Vagina (tissue), 2 donors: ENCODE data around the gene STX3.

ENCODE experiments used
- POLR2A ChIP-seq, 2 donors: fragments of 450-650 bp; IDR thresholded peaks; one replicate each; pipeline ENCODE4 v1.6.1; 2017; ENCODE audit warnings: antibody characterized with exemption in 2 of 2, mild to moderate bottlenecking in 2 of 2, moderate library complexity in 2 of 2
- POLR2AphosphoS5 ChIP-seq, 2 donors: sonication (generic); formaldehyde crosslinking; IDR thresholded peaks; one replicate each; pipeline ENCODE4 v1.9.0; 2017; ENCODE audit warnings: antibody characterized with exemption in 2 of 2, mild to moderate bottlenecking in 2 of 2, low read depth in 1 of 2; ENCODE audit not compliant: insufficient read depth in 1 of 2
- TF ChIP-seq, protein P1 (sequence below), 3 experiments: fragments of 450-650 bp in 2 of 3; fragments of 200-600 bp in 1 of 3; sonication (generic) in 1 of 3; IDR thresholded peaks; one replicate each; pipeline ENCODE4 v1.5.1; 2017 to 2019; ENCODE audit warnings: antibody characterized with exemption in 3 of 3, mild to moderate bottlenecking in 2 of 3, moderate library complexity in 2 of 3

GRCh38 chr11:59769111-59769510 lies 13.9 kb downstream of the STX3 start:
- TF ChIP-seq, protein P1, sequence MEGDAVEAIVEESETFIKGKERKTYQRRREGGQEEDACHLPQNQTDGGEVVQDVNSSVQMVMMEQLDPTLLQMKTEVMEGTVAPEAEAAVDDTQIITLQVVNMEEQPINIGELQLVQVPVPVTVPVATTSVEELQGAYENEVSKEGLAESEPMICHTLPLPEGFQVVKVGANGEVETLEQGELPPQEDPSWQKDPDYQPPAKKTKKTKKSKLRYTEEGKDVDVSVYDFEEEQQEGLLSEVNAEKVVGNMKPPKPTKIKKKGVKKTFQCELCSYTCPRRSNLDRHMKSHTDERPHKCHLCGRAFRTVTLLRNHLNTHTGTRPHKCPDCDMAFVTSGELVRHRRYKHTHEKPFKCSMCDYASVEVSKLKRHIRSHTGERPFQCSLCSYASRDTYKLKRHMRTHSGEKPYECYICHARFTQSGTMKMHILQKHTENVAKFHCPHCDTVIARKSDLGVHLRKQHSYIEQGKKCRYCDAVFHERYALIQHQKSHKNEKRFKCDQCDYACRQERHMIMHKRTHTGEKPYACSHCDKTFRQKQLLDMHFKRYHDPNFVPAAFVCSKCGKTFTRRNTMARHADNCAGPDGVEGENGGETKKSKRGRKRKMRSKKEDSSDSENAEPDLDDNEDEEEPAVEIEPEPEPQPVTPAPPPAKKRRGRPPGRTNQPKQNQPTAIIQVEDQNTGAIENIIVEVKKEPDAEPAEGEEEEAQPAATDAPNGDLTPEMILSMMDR (IDR thresholded peaks at IDR 0.05), result no peak
- no peak for TF ChIP-seq POLR2A (IDR thresholded peaks at IDR 0.05)
- no peak for TF ChIP-seq POLR2AphosphoS5 (IDR thresholded peaks at IDR 0.05; ENCODE audit: insufficient read depth in 1 of 2, low read depth in 1 of 2)
